T-helper 2 cell (primary cell): ENCODE measurements around the gene TCF7L2.

Experiments used
- DNase-seq, 5 experiments: peaks; one replicate each; pipeline versions ENCODE4 v3.0.0 to v3.0.0-alpha.2; 2012 to 2022

TCF7L2 gene

DNA sequence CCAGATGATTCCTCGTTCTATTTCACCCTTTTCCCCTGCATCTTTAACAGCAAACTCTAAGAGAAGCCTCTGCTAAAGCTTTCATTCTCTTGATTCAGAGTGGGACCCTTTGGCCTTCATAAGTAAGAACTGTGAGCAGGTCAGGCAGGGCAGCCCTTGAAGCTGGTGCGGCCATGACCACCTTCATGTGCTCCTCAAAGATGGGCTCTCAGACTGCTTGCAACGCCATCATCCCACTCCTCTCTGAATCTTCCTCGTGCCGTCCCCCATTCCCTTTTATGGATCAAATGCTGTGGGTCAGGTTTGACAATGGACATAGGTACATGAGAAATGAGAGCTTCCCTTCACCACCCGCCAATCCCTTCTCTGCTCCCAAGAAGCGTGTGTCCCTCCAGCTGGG, 207.4 kb downstream of the TCF7L2 start:
- no peak for DNase-seq

DNA sequence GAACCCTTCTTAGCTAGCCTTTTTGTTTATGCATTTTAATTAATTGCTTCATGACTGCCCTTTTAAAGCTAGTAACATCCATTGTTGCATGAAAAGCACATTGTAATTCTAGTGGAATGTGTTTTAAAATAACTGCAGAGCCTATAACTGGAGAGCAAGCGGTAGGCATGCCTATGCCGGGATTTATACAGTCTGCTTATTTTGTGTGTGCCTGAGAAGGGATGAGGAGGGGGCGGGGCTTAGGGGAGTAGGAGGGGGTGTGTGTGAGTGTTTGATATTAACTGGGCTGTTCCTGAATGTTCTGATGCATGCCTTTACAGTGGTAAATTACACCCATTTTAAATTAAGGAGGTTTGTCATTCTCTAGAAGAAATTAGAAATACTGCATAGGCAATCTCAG, 208.1 kb downstream of the TCF7L2 start:
- no peak for DNase-seq

DNA sequence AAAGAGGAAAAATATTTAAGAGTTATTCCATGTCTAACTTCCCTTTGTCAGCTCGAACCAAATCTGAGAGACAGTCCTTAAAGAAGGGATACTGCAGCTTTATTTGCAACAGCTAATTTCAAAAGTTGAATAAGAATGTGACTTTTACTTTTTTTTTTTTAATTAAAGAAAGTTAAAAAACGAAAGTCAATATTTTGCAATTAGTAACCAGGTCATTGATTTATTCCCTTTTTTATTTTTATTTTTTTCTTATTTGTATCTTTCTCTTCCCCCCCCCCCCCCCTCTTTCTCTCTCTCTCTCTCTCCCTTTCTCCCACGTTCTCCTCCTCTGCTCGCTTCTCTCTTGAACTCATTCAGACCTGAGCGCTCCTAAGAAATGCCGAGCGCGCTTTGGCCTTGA, 209.5 kb downstream of the TCF7L2 start:
- DNase-seq, result no peak

- no peak for DNase-seq
These were observed 210.6 kb downstream of the TCF7L2 start for GRCh38 chr10:113160641-113161040.

- DNase-seq, result no peak
These were observed 211.0 kb downstream of the TCF7L2 start for GRCh38 chr10:113161066-113161465.

GRCh38 chr10:113162960-113163359, 212.9 kb downstream of the TCF7L2 start:
- DNase-seq, result no peak

DNA sequence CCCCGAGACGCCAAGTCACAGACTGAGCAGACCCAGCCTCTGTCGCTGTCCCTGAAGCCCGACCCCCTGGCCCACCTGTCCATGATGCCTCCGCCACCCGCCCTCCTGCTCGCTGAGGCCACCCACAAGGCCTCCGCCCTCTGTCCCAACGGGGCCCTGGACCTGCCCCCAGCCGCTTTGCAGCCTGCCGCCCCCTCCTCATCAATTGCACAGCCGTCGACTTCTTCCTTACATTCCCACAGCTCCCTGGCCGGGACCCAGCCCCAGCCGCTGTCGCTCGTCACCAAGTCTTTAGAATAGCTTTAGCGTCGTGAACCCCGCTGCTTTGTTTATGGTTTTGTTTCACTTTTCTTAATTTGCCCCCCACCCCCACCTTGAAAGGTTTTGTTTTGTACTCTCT, 215.6 kb downstream of the TCF7L2 start:
- DNase-seq, result no peak

- DNase-seq, result no peak
These were observed 217.7 kb downstream of the TCF7L2 start for GRCh38 chr10:113167702-113168101.

DNA sequence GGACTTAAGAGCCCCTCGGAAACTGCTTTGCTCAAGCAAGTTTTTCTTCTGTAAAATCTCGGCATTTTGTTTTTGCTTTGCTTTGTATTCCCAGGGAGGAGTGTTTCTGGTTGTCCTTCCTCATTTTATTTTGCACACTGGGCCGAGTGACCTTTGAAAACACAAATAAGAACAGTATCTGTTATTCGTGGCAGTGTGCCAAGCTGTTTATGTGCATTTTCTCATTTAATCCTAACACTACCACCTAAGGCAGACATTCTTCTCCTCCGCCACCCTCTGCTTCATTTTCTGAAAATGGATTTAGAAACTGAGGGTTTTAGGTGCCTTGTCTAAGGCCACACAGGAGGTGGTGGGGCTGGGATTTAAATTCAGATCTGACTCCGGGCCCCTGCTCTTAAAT, 218.5 kb downstream of the TCF7L2 start:
- DNase-seq, result no peak

GRCh38 chr10:113169111-113169510, 219.1 kb downstream of the TCF7L2 start:
- no peak for DNase-seq

DNA sequence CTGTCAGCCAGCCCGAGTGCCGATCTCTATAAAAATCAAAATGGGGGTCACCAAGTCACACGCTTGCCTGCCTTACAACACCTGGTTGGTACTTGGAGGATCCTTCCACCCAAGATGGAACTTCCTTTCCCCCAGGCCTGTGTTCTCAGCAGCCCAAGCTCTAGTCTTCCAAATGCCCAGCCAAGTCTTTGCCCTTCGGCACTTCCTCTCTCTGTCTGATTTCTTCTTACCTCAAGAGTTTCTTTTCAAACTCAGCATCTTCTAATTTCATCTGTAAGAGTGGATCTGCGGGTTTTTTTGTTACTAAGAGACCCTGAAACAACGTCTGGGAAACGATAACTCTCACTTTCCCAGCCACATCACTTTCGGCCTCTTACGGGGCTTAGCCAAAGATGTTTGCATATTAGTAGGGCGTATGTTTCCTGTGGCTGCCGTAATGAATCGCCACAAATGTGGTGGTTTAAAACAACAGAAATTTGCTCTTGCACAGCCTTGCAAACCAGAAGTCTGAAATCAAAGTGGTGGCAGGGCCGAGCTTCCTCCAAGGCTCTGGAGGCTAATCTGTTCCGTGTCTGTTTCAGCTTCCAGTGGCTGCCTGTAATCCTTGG, 219.9 kb downstream of the TCF7L2 start:
- peak in 1 of 5 experiments; percentile 54 for DNase-seq

GRCh38 chr10:113171662-113172061, 221.6 kb downstream of the TCF7L2 start:
- no peak for DNase-seq

- no peak for DNase-seq
These were observed 225.1 kb downstream of the TCF7L2 start for GRCh38 chr10:113175176-113175575.

DNA sequence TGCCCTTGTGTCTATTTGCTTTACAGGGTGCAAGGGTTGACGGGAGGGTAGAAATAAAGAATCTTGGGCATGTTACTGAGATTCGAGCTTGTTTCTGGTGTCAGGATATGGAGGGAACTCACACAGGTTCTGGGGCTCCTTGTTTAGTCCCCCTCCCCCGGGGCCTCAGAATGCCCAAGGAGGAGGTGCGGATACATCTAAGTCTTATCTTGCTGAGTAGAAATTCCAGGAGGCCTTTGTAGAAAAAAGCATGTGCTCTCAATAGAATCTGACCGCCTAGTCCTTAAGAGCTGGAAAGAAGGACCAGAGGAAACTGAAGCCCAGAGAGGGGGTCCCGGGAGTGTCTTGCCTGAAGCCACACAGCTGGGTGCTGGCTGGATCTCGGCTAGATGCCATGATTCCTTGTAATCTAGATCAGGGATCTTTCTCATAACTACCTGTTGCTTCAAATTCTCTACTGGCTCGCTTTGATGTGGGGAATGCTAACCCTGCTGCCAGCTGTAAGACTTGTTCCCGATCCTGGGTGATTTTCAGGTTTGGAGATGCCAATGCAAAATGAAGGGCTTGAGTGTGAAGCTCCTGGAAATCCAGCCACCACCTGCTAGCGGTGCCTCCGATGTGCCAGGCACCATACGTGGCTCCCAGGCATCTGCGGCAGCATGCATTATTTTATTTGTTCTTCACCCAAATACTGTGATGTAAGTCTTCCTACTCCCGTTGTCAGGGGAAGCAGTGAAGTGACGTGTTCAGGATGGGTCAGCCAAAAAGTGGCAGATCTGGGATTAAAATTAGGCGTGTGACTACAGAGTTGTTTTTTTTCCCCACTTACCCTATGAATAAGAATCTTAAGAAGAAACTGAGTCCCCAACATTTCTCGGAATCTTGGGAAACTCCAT, 226.0 kb downstream of the TCF7L2 start:
- DNase-seq, result no peak

- no peak for DNase-seq
These were observed 226.7 kb downstream of the TCF7L2 start for GRCh38 chr10:113176652-113177155.

- no peak for DNase-seq
These were observed 227.3 kb downstream of the TCF7L2 start for GRCh38 chr10:113177156-113177935.

- DNase-seq, result no peak
These were observed 227.9 kb downstream of the TCF7L2 start for GRCh38 chr10:113177936-113178335.

DNA sequence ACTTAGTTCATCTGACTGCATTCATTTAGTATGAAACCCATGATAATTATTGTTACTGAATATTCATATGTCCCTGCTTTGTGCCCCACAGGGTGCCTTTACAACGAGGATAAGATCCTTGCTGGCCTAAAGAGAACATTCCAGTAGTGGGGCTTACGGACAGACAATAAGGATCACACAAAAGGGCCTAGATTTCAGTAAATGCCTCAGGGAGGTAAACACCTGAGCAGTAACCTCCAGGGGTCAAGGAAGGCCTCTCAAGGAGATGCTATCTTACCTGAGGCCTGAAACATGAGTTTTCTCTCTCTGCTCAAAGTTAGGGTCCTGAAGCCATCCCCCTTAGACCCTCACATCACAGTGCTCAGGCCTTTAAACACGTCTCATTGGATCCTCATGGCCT, 228.7 kb downstream of the TCF7L2 start:
- no peak for DNase-seq

DNA sequence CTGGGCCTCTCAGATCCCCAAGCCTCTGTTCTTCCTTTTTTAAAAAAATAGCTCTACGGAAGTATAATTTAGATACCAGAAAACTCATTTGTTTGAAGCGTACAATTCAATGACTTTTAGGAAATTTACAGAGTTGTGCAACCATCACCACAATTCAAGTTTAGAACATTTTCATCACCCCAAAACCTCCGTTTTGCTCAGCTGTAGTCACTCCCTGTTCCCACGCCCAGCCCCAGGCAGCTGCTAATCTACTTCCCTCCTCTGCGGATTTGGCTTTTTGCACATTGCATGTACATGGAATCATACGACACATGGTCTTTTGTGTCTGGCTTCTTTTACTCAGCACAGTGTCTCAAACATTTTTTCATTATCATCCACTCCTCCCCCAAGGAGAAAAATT, 229.2 kb downstream of the TCF7L2 start:
- DNase-seq, result no peak

GRCh38 chr10:113179966-113180365, 229.9 kb downstream of the TCF7L2 start:
- no peak for DNase-seq

DNA sequence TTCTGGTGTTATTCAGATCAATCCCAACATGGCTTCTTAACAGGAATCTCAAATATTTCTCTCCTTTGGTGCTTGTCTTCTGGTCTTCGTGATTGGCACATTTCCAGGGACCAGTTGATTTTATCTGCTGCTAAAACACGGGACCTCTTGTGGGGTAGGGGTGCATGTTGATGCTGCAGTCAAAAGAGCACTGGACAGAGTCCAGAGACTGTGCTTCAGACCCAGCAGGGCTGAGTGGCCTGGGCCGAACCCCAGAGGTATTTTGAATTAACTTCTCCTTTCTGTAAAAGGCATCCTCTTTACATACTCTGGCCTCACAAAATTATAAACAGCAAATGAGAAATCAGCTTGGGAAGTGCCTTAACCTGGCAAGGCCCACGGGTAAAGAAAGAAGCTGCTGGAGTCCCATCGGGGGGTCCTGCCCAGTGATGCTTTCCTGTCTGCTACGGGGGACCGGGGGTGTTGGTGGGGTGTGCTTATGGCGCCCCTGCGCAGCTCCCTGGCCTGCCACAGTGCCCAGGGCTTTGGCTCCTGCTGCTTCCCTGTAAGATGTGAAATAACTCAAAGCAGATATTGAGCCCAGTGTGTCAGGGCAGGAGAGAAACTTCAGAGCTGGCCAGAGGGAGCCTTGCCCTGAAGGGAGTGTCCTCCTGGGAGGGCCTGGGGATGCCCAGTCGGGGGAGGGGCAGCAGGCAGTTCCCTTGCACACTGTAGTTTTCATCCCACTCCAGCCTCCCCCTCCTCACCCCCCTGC, 230.5 kb downstream of the TCF7L2 start:
- DNase-seq, result no peak

DNA sequence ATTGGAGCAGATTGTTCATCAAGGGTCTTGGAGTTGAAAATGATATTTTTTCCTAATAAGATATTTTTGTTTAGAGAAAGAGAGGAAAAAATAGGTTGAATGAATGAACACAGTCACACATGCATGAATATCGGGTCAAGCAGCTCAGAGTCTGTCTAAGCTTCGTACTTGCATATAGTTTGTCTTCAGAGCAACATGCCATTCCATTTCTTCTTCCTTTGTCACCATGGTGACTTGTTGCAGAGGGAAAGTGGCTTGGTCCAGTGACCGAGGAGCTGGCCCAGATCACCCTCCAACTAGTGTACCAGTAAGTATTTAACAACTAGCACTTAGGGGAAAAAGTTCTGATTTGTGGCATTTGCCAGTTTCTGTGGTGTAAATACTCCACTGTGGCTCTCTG, 232.1 kb downstream of the TCF7L2 start:
- DNase-seq, result no peak

GRCh38 chr10:113183573-113183972, 233.5 kb downstream of the TCF7L2 start:
- DNase-seq, result no peak
